Heart left ventricle (tissue), 16 donors: ENCODE measurements around the gene AIF1. TPM values are rescaled to one million over a fixed set of nuclear protein-coding genes. Genes with fewer than 3 reads are reported as not detected.
"Not testable (repeated sequence)": the region's sequence is repeated elsewhere in the genome, so short reads cannot be mapped to it uniquely, and the experiment has no call there.

Source experiments
- ATAC-seq, 4 donors: fragments of 200-7000 bp; cut with Tn5 transposase; one replicate each; pipeline ENCODE4 v1.9.1; 2020 to 2022; ENCODE audit warnings: moderate library complexity in 4 of 4, mild to moderate bottlenecking in 3 of 4, moderate number of reproducible peaks in 1 of 4
- DNase-seq, 5 donors: peaks; one replicate each; pipeline ENCODE4 v3.0.0-alpha.2; 2020
- H3K27ac ChIP-seq, 12 donors: fragments of 200-600 bp; sonication (generic) in 4 of 12; one replicate each; pipeline versions ENCODE4 v1.5.0 to v1.8.0; 2016 to 2022; ENCODE audit warnings: mild to moderate bottlenecking in 2 of 12
- H3K27me3 ChIP-seq, 9 donors: fragments of 200-600 bp; sonication (generic) in 2 of 9; one replicate each; pipeline versions ENCODE4 v1.5.1 to v1.8.0; 2016 to 2022; ENCODE audit warnings: mild to moderate bottlenecking in 3 of 9
- H3K36me3 ChIP-seq, 9 donors: fragments of 200-600 bp; sonication (generic) in 2 of 9; one replicate each; pipeline versions ENCODE4 v1.5.0 to v1.8.0; 2018 to 2022; ENCODE audit warnings: mild to moderate bottlenecking in 2 of 9
- H3K4me1 ChIP-seq, 12 donors: fragments of 200-600 bp; sonication (generic) in 4 of 12; one replicate each; pipeline versions ENCODE4 v1.5.0 to v1.8.0; 2016 to 2022; ENCODE audit warnings: mild to moderate bottlenecking in 3 of 12
- H3K4me3 ChIP-seq, 12 donors: fragments of 200-600 bp; sonication (generic) in 4 of 12; one replicate each; pipeline versions ENCODE4 v1.5.0 to v1.8.0; 2017 to 2022; ENCODE audit warnings: mild to moderate bottlenecking in 9 of 12, moderate library complexity in 4 of 12
- H3K9me3 ChIP-seq, 12 donors: fragments of 200-600 bp; sonication (generic) in 4 of 12; one replicate each; pipeline versions ENCODE4 v1.5.0 to v1.8.0; 2016 to 2022; ENCODE audit warnings: mild to moderate bottlenecking in 1 of 12
- CTCF ChIP-seq, 12 donors: fragments of 200-600 bp; sonication (generic) in 4 of 12; IDR thresholded peaks; one replicate each; pipeline versions ENCODE4 v1.5.0 to v1.8.0; 2018 to 2022; ENCODE audit warnings: antibody characterized with exemption in 12 of 12, mild to moderate bottlenecking in 5 of 12
- POLR2A ChIP-seq, 2 donors: fragments of 450-650 bp; IDR thresholded peaks; one replicate each; pipeline ENCODE4 v1.6.1; 2017; ENCODE audit warnings: antibody characterized with exemption in 2 of 2, mild to moderate bottlenecking in 2 of 2, moderate library complexity in 2 of 2
- WGBS, 4 donors: extraction: QIAGEN DNeasy Blood & Tissue Kit in 2 of 4; methylation state at CpG; one replicate each; pipeline versions ENCODE4 v1.1.5 to v1.1.7; 2013 to 2018; 5-methylcytosine and 5-hydroxymethylcytosine counted together
- intact Hi-C, 10 donors: fragments of 100-400 bp; cut with DNase I; formaldehyde crosslinking; loops; one replicate each; pipeline versions ENCODE4 v1.11.1 to v1.14.2; 2022
- polyA plus RNA-seq, 2 donors: library from polyadenylated mRNA; stranded (reverse); fragments of 200-250 nt; gene quantifications; one replicate each; pipeline ENCODE4 v1.2.3, GENCODE V29; 2013
- total RNA-seq, 9 donors: library from RNA; depleted of rRNA in 2 of 9; stranded (reverse); fragments of >200 nt in 2 of 9; fragmentation: NEBNext Ultra II Directional in 3 of 9; extraction: Animal tissue kit (Norgen Biotek cat#: 25700) in 3 of 9; gene quantifications; one replicate each; pipeline versions ENCODE4 v1.1.0 to v1.2.4, GENCODE V29; 2016 to 2023
- donor health status: ischemic (EF 13 %, LVEDD 7.1; RV severe dilation, severe dysfunction).
- donor health status: healthy with polysubstance abuse.
- donor health status: DM: no; HTN: yes; CAD: no.
- donor health status: DM: no; HTN: no; CAD: no.
- donor health status: ischemic (EF 25% LVEDD 6.9; RV normal size, moderate dysfunction).
- donor health status: ischemic (EF 25% LVEDD 5.7; RV mildly dilated, moderate dysfunction).
- donor health status: healthy.
- donor health status: DM: yes; HTN: yes; CAD: no.
- donor health status: ischemic (EF 35%, LVEDD 5.7; RV mildly dilated, moderate dysfunction).
- donor health status: nonischemic (EF 11% LVEDD 7.7; RV severe dilation, severe dysfunction).
- donor health status: DM: yes; HTN: yes; CAD: no.
- donor health status: PGD.
- donor health status: ischemic (EF 29% LVEDD 5.4; RV normal size, mild dysfunction).
- donor health status: nonischemic (EF 23%, LVEDD 6.1; RV moderate dilation, normal function).

Gene AIF1
- total and polyA plus RNA-seq, 11 donors, result 5.7 to 120 (median 9.5) TPM

- Histone ChIP-seq H3K27ac (peak overlapping the region in 4 of 12 donors; percentile 30 to 86 (median 37)), H3K36me3 (no peaks in the 10 kb centered on the region), H3K4me3 (peak overlapping the region in 4 of 12 donors; percentile 4 to 58 (median 18)), H3K27me3 (no peaks in the 10 kb centered on the region), H3K9me3 (no peaks in the 10 kb centered on the region), H3K4me1 (peaks cover 0 to 72% (median 7%) of the 10 kb centered on the region in 12 donors)
- TF ChIP-seq POLR2A (IDR thresholded peaks at IDR 0.05), result no peak
- TF ChIP-seq CTCF (IDR thresholded peaks at IDR 0.05), result no peak
- DNase-seq, result peak in 1 of 5 donors; percentile 38
- ATAC-seq, result peak in 3 of 4 donors; percentile 53 to 68 (median 67)
- 52 to 69% (median 66%) methylated on average over 5 to 9 of the region's 9 CpGs for WGBS, 4 donors
- intact Hi-C loops, result no loop called here
Measured at GRCh38 chr6:31586599-31587281, 28.3 kb upstream of the AIF1 start.

GRCh38 chr6:31587791-31588777, 26.9 kb upstream of the AIF1 start:
- Histone ChIP-seq H3K36me3 (no peaks in the 10 kb centered on the region), H3K4me1 (peaks cover 0 to 65% (median 0%) of the 10 kb centered on the region in 12 donors), H3K27ac (peak overlapping the region in 1 of 12 donors; percentile 86), H3K4me3 (peak overlapping the region in 3 of 12 donors; percentile 4 to 58 (median 5)), H3K9me3 (no peaks in the 10 kb centered on the region), H3K27me3 (no peaks in the 10 kb centered on the region)
- WGBS, 4 donors, result 70 to 80% (median 75%) methylated on average over 12 of the region's 12 CpGs
- TF ChIP-seq CTCF (IDR thresholded peaks at IDR 0.05), result no peak
- no peak for TF ChIP-seq POLR2A (IDR thresholded peaks at IDR 0.05)
- intact Hi-C loops, result no loop called here
- DNase-seq, result no peak
- ATAC-seq, result no peak

- TF ChIP-seq CTCF (IDR thresholded peaks at IDR 0.05) (no peak), POLR2A (IDR thresholded peaks at IDR 0.05) (no peak)
- WGBS, 4 donors, result 41 to 53% (median 49%) methylated on average over 9 of the region's 9 CpGs
- intact Hi-C loops, result no loop called here
- Histone ChIP-seq H3K27me3 (no peaks in the 10 kb centered on the region), H3K36me3 (no peaks in the 10 kb centered on the region), H3K27ac (peak overlapping the region in 1 of 12 donors; percentile 86), H3K4me1 (peaks cover 0 to 57% (median 0%) of the 10 kb centered on the region in 12 donors), H3K4me3 (peak overlapping the region in 1 of 12 donors; percentile 58), H3K9me3 (no peaks in the 10 kb centered on the region)
- peak in 1 of 4 donors; percentile 25 for ATAC-seq
- DNase-seq, result no peak
Measured at GRCh38 chr6:31588871-31589650, 26.0 kb upstream of the AIF1 start.

GRCh38 chr6:31590691-31591090, 24.3 kb upstream of the AIF1 start:
- not testable (repeated sequence) for H3K9me3 ChIP-seq, DNase-seq, H3K4me3 ChIP-seq, H3K36me3 ChIP-seq, H3K27ac ChIP-seq, H3K27me3 ChIP-seq, ATAC-seq
- H3K4me1 ChIP-seq, result peaks cover 0 to 40% (median 0%) of the 10 kb centered on the region in 12 donors
- WGBS, 4 donors, result 80 to 93% (median 90%) methylated on average over 5 of the region's 5 CpGs
- intact Hi-C loops, result loop anchor here in 1 of 10 donors (10.0 kb wide), 1 partner anchor 96 kb away; the partner anchor contains the start of gene MICB
